ENCODE measurements around the gene CLEC18A. TPM values are rescaled to one million over a fixed set of nuclear protein-coding genes. Genes with fewer than 3 reads are reported as not detected.

The CLEC18A gene
- total RNA-seq, 1 donor from 2014 or later, result 2.0 TPM

GRCh38 chr16:69926241-69926640 is 24.9 kb upstream of the CLEC18A start:
- peaks cover 30% of the 10 kb centered on the region for H3K36me3 ChIP-seq
- DNase-seq (no peak), ATAC-seq (no peak)
- H3K9me3 ChIP-seq, result no peaks in the 10 kb centered on the region
- no peak for TF ChIP-seq CTCF (IDR thresholded peaks at IDR 0.05)
- H3K27me3 ChIP-seq, result no peaks in the 10 kb centered on the region
- no peaks in the 10 kb centered on the region for H3K4me1 ChIP-seq
- intact Hi-C loops (cut with DNase I), result no loop called here
- no peak overlapping the region for H3K4me3 ChIP-seq
- no peak overlapping the region for H3K27ac ChIP-seq

GRCh38 chr16:69927056-69927757 is 23.9 kb upstream of the CLEC18A start:
- Histone ChIP-seq H3K4me3 (no peak overlapping the region), H3K4me1 (no peaks in the 10 kb centered on the region), H3K27ac (peak overlapping the region; percentile 37), H3K36me3 (peaks cover 38% of the 10 kb centered on the region), H3K9me3 (no peaks in the 10 kb centered on the region), H3K27me3 (no peaks in the 10 kb centered on the region)
- ATAC-seq (peak; percentile 7), DNase-seq (no peak)
- intact Hi-C loops (cut with DNase I), result no loop called here
- no peak for TF ChIP-seq CTCF (IDR thresholded peaks at IDR 0.05)

GRCh38 chr16:69928856-69929400 is 22.2 kb upstream of the CLEC18A start:
- Histone ChIP-seq H3K27me3 (no peaks in the 10 kb centered on the region), H3K4me3 (no peak overlapping the region), H3K9me3 (no peaks in the 10 kb centered on the region), H3K4me1 (no peaks in the 10 kb centered on the region), H3K36me3 (peaks cover 55% of the 10 kb centered on the region), H3K27ac (no peak overlapping the region)
- no peak for ATAC-seq
- no peak for TF ChIP-seq CTCF (IDR thresholded peaks at IDR 0.05)
- no peak for DNase-seq
- intact Hi-C loops (cut with DNase I), result no loop called here

GRCh38 chr16:69929480-69929879 is 21.7 kb upstream of the CLEC18A start:
- ATAC-seq, result no peak
- no peak overlapping the region for H3K4me3 ChIP-seq
- no peak overlapping the region for H3K27ac ChIP-seq
- H3K4me1 ChIP-seq, result no peaks in the 10 kb centered on the region
- intact Hi-C loops (cut with DNase I), result no loop called here
- H3K27me3 ChIP-seq, result no peaks in the 10 kb centered on the region
- no peak for DNase-seq
- peaks cover 61% of the 10 kb centered on the region for H3K36me3 ChIP-seq
- H3K9me3 ChIP-seq, result no peaks in the 10 kb centered on the region
- TF ChIP-seq CTCF (IDR thresholded peaks at IDR 0.05), result no peak

GRCh38 chr16:69930117-69930776 is 20.9 kb upstream of the CLEC18A start:
- Histone ChIP-seq H3K4me3 (no peak overlapping the region), H3K9me3 (no peaks in the 10 kb centered on the region), H3K4me1 (no peaks in the 10 kb centered on the region), H3K27me3 (no peaks in the 10 kb centered on the region), H3K36me3 (peaks cover 69% of the 10 kb centered on the region), H3K27ac (no peak overlapping the region)
- ATAC-seq (peak; percentile 83), DNase-seq (no peak)
- intact Hi-C loops (cut with DNase I), result loop anchor here (10.0 kb wide), 1 partner anchor 135 kb away; no protein-coding TSS in a partner anchor
- peak; percentile 74 for TF ChIP-seq CTCF (IDR thresholded peaks at IDR 0.05)
